GM23338 (cell line): ENCODE results near the gene BEND7. TPM values are rescaled to one million over a fixed set of nuclear protein-coding genes. Genes with fewer than 3 reads are reported as not detected.
A peak's percentile ranks its signal among the peaks of the same experiment; 100 is the strongest.

Source experiments
- ATAC-seq: fragments of 200-7000 bp; cut with Tn5 transposase; 3 replicates; pipeline ENCODE4 v1.9.1; 2020
- DNase-seq: peaks from one replicate; pipeline ENCODE4 v3.0.0-alpha.2; 2015; ENCODE audit warnings: low spot score
- H2AFZ ChIP-seq: fragments of 200-600 bp; sonication (generic); 2 replicates; pipeline ENCODE4 v1.8.0; 2016; ENCODE audit warnings: antibody characterized with exemption, mild to moderate bottlenecking, moderate library complexity
- H3F3A ChIP-seq: fragments of 200-600 bp; sonication (generic); replicated peaks from 2 replicates; pipeline ENCODE4 v1.8.0; 2017; ENCODE audit warnings: antibody characterized with exemption, mixed run types, low read depth
- H3K27ac ChIP-seq: fragments of 200-600 bp; sonication (generic); 2 replicates; pipeline ENCODE4 v1.6.1; 2016; ENCODE audit warnings: low read depth
- H3K27me3 ChIP-seq: fragments of 200-600 bp; sonication (generic); 2 replicates; pipeline ENCODE4 v1.8.0; 2016; ENCODE audit warnings: mild to moderate bottlenecking, mixed run types, moderate library complexity; ENCODE audit not compliant: insufficient read depth
- H3K36me3 ChIP-seq: fragments of 200-600 bp; sonication (generic); 2 replicates; pipeline ENCODE4 v1.8.0; 2016; ENCODE audit warnings: mild to moderate bottlenecking; ENCODE audit not compliant: insufficient read depth
- H3K4me1 ChIP-seq: fragments of 200-600 bp; sonication (generic); 2 replicates; pipeline ENCODE4 v1.8.0; 2016; ENCODE audit warnings: mild to moderate bottlenecking, moderate library complexity; ENCODE audit not compliant: insufficient read depth
- H3K4me2 ChIP-seq: fragments of 200-600 bp; sonication (generic); 2 replicates; pipeline ENCODE4 v1.7.1; 2017; ENCODE audit warnings: mixed run types
- H3K4me3 ChIP-seq: fragments of 200-600 bp; sonication (generic); 2 replicates; pipeline ENCODE4 v1.6.1; 2016; ENCODE audit warnings: mixed run types
- H3K79me2 ChIP-seq: fragments of 200-600 bp; sonication (generic); replicated peaks from 2 replicates; pipeline ENCODE4 v1.8.0; 2017; ENCODE audit warnings: mild to moderate bottlenecking; ENCODE audit not compliant: insufficient read depth
- H3K9me2 ChIP-seq: fragments of 200-600 bp; sonication (generic); 2 replicates; pipeline ENCODE4 v1.8.0; 2017; ENCODE audit not compliant: insufficient read depth
- H4K20me1 ChIP-seq: fragments of 200-600 bp; sonication (generic); replicated peaks from 2 replicates; pipeline ENCODE4 v1.8.0; 2017; ENCODE audit warnings: mild to moderate bottlenecking; ENCODE audit not compliant: insufficient read depth
- H3K27ac Mint-ChIP-seq: 2 replicates; pipeline ENCODE4 v1.8.0; 2020; ENCODE audit warnings: inconsistent platforms, mild to moderate bottlenecking, moderate library complexity, mixed read lengths
- H3K27me3 Mint-ChIP-seq: 3 replicates; pipeline ENCODE4 v1.8.0; 2022; ENCODE audit warnings: low read depth, mild to moderate bottlenecking, moderate library complexity, mixed read lengths, inconsistent platforms; ENCODE audit not compliant: insufficient read depth, poor library complexity
- H3K36me3 Mint-ChIP-seq: 3 replicates; pipeline ENCODE4 v1.8.0; 2021; ENCODE audit warnings: low read depth, mild to moderate bottlenecking, inconsistent platforms, moderate library complexity, mixed read lengths
- H3K4me1 Mint-ChIP-seq: 3 replicates; pipeline ENCODE4 v1.8.0; 2020; ENCODE audit warnings: mild to moderate bottlenecking, inconsistent platforms, mixed read lengths
- H3K4me3 Mint-ChIP-seq: 3 replicates; pipeline ENCODE4 v1.8.0; 2021; ENCODE audit warnings: moderate library complexity, mild to moderate bottlenecking, inconsistent platforms, mixed read lengths
- H3K9me3 Mint-ChIP-seq: 3 replicates; pipeline ENCODE4 v1.8.0; 2020; ENCODE audit warnings: moderate library complexity, mild to moderate bottlenecking, inconsistent platforms, mixed read lengths
- CREB1 ChIP-seq: fragments of 250-450 bp; sonication (Bioruptor Pico); IDR thresholded peaks from 2 replicates; pipeline ENCODE4 v1.5.0; 2020; ENCODE audit warnings: low read depth, mild to moderate bottlenecking, moderate library complexity
- JUNB ChIP-seq: IDR thresholded peaks from one replicate; pipeline ENCODE4 v1.6.1; 2016; ENCODE audit warnings: antibody characterized with exemption; ENCODE audit not compliant: unreplicated experiment
- NANOG ChIP-seq: IDR thresholded peaks from 2 replicates; pipeline ENCODE4 v1.6.1; 2016; ENCODE audit warnings: antibody characterized with exemption, borderline replicate concordance
- ZNF114 ChIP-seq: fragments of 250-450 bp; sonication (Bioruptor Pico); IDR thresholded peaks from 2 replicates; pipeline ENCODE4 v1.5.0; 2020; ENCODE audit warnings: mild to moderate bottlenecking, moderate library complexity
- ZNF331 ChIP-seq: fragments of 250-450 bp; sonication (Bioruptor Pico); IDR thresholded peaks from 2 replicates; pipeline ENCODE4 v1.5.0; 2020; ENCODE audit warnings: low read depth, mild to moderate bottlenecking, moderate library complexity
- polyA plus RNA-seq: library from polyadenylated mRNA; unstranded; fragments of >200 nt; fragmentation: Nextera tagmentation; extraction: Ambion mirVana; gene quantifications from 2 replicates; pipeline ENCODE4 v1.2.1, GENCODE V29; 2016
- total RNA-seq: library from RNA; depleted of rRNA; stranded (reverse); fragments of >200 nt; shearing (Covaris generic); gene quantifications from 2 replicates; pipeline ENCODE4 v1.2.3, GENCODE V29; 2014
- TF ChIP-seq, protein P1 (sequence below): IDR thresholded peaks from one replicate; pipeline ENCODE4 v1.6.1; 2018; ENCODE audit warnings: antibody characterized with exemption; ENCODE audit not compliant: unreplicated experiment
- TF ChIP-seq, protein P2 (sequence below), 2 experiments: fragments of 200-600 bp in 1 of 2; sonication (generic) in 1 of 2; conservative IDR thresholded peaks; 2 replicates each; pipeline versions ENCODE4 v1.5.1 to v1.6.1; 2016 to 2017; ENCODE audit warnings: antibody characterized with exemption in 2 of 2, low read depth in 2 of 2, mild to moderate bottlenecking in 2 of 2, moderate library complexity in 1 of 2
- TF ChIP-seq, protein P3 (sequence below): fragments of 250-450 bp; sonication (Bioruptor Pico); IDR thresholded peaks from 2 replicates; pipeline ENCODE4 v1.5.0; 2020; ENCODE audit warnings: mild to moderate bottlenecking, moderate library complexity

BEND7 gene
- total and polyA plus RNA-seq, 2 experiments from 2014 or later = 3.1 to 9.6 TPM

DNA sequence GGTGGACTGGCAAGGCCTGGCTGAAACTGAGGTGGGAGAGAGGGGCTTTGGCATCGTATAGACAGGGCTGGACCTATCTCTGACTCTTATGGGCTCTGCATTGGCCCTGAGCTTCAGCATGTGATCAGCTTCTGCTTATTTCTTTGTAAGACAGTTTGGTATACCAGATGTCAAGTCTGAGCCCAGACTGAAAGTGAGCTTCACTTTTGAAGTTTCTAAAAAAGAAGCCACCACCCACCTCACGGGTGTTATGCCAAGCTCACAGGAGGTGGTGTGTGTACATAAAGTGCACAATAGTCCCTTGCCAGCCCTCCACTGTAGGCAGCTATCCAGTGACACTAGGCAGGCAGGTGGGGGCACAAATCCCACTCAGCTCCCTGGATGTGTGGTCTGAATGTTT is 112.1 kb downstream of the BEND7 start (continued):
- TF ChIP-seq, protein P1, sequence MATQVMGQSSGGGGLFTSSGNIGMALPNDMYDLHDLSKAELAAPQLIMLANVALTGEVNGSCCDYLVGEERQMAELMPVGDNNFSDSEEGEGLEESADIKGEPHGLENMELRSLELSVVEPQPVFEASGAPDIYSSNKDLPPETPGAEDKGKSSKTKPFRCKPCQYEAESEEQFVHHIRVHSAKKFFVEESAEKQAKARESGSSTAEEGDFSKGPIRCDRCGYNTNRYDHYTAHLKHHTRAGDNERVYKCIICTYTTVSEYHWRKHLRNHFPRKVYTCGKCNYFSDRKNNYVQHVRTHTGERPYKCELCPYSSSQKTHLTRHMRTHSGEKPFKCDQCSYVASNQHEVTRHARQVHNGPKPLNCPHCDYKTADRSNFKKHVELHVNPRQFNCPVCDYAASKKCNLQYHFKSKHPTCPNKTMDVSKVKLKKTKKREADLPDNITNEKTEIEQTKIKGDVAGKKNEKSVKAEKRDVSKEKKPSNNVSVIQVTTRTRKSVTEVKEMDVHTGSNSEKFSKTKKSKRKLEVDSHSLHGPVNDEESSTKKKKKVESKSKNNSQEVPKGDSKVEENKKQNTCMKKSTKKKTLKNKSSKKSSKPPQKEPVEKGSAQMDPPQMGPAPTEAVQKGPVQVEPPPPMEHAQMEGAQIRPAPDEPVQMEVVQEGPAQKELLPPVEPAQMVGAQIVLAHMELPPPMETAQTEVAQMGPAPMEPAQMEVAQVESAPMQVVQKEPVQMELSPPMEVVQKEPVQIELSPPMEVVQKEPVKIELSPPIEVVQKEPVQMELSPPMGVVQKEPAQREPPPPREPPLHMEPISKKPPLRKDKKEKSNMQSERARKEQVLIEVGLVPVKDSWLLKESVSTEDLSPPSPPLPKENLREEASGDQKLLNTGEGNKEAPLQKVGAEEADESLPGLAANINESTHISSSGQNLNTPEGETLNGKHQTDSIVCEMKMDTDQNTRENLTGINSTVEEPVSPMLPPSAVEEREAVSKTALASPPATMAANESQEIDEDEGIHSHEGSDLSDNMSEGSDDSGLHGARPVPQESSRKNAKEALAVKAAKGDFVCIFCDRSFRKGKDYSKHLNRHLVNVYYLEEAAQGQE = no peak
- TF ChIP-seq CREB1 (CRISPR knock-in tag) = no peak

DNA sequence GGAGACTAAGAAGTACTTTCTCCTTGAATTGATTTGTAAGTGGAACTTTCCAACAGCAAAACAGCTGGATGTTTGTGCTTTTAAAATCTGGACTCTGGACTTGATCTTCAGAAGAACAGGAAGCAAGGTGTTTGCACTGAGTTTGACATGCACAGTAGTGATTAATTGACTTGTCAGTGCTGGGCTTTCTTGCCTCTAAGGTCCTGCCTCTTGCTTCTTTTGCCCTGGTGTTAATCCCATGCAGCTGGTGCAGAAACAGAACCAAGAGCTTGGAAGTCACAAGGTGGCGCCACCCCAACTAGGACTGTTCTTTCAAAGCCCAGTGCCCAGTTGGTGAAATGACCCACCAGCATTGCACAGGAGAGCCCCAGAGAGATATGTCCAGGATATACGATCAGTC is 114.0 kb downstream of the BEND7 start:
- TF ChIP-seq CREB1 (CRISPR knock-in tag) (no peak), JUNB (no peak), ZNF331 (CRISPR knock-in tag) (no peak), NANOG (no peak), ZNF114 (CRISPR knock-in tag) (no peak)
- TF ChIP-seq, protein P2, sequence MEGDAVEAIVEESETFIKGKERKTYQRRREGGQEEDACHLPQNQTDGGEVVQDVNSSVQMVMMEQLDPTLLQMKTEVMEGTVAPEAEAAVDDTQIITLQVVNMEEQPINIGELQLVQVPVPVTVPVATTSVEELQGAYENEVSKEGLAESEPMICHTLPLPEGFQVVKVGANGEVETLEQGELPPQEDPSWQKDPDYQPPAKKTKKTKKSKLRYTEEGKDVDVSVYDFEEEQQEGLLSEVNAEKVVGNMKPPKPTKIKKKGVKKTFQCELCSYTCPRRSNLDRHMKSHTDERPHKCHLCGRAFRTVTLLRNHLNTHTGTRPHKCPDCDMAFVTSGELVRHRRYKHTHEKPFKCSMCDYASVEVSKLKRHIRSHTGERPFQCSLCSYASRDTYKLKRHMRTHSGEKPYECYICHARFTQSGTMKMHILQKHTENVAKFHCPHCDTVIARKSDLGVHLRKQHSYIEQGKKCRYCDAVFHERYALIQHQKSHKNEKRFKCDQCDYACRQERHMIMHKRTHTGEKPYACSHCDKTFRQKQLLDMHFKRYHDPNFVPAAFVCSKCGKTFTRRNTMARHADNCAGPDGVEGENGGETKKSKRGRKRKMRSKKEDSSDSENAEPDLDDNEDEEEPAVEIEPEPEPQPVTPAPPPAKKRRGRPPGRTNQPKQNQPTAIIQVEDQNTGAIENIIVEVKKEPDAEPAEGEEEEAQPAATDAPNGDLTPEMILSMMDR (conservative IDR thresholded peaks at IDR 0.05; ENCODE audit: low read depth in 2 of 2) = peak; percentile 67 to 90
- TF ChIP-seq, protein P3, sequence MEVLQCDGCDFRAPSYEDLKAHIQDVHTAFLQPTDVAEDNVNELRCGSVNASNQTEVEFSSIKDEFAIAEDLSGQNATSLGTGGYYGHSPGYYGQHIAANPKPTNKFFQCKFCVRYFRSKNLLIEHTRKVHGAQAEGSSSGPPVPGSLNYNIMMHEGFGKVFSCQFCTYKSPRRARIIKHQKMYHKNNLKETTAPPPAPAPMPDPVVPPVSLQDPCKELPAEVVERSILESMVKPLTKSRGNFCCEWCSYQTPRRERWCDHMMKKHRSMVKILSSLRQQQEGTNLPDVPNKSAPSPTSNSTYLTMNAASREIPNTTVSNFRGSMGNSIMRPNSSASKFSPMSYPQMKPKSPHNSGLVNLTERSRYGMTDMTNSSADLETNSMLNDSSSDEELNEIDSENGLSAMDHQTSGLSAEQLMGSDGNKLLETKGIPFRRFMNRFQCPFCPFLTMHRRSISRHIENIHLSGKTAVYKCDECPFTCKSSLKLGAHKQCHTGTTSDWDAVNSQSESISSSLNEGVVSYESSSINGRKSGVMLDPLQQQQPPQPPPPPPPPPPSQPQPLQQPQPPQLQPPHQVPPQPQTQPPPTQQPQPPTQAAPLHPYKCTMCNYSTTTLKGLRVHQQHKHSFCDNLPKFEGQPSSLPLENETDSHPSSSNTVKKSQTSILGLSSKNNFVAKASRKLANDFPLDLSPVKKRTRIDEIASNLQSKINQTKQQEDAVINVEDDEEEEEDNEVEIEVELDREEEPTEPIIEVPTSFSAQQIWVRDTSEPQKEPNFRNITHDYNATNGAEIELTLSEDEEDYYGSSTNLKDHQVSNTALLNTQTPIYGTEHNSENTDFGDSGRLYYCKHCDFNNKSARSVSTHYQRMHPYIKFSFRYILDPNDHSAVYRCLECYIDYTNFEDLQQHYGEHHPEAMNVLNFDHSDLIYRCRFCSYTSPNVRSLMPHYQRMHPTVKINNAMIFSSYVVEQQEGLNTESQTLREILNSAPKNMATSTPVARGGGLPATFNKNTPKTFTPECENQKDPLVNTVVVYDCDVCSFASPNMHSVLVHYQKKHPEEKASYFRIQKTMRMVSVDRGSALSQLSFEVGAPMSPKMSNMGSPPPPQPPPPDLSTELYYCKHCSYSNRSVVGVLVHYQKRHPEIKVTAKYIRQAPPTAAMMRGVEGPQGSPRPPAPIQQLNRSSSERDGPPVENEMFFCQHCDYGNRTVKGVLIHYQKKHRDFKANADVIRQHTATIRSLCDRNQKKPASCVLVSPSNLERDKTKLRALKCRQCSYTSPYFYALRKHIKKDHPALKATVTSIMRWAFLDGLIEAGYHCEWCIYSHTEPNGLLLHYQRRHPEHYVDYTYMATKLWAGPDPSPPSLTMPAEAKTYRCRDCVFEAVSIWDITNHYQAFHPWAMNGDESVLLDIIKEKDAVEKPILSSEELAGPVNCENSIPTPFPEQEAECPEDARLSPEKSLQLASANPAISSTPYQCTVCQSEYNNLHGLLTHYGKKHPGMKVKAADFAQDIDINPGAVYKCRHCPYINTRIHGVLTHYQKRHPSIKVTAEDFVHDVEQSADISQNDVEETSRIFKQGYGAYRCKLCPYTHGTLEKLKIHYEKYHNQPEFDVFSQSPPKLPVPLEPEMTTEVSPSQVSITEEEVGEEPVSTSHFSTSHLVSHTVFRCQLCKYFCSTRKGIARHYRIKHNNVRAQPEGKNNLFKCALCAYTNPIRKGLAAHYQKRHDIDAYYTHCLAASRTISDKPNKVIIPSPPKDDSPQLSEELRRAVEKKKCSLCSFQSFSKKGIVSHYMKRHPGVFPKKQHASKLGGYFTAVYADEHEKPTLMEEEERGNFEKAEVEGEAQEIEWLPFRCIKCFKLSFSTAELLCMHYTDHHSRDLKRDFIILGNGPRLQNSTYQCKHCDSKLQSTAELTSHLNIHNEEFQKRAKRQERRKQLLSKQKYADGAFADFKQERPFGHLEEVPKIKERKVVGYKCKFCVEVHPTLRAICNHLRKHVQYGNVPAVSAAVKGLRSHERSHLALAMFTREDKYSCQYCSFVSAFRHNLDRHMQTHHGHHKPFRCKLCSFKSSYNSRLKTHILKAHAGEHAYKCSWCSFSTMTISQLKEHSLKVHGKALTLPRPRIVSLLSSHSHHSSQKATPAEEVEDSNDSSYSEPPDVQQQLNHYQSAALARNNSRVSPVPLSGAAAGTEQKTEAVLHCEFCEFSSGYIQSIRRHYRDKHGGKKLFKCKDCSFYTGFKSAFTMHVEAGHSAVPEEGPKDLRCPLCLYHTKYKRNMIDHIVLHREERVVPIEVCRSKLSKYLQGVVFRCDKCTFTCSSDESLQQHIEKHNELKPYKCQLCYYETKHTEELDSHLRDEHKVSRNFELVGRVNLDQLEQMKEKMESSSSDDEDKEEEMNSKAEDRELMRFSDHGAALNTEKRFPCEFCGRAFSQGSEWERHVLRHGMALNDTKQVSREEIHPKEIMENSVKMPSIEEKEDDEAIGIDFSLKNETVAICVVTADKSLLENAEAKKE = no peak
- TF ChIP-seq, protein P1 = no peak
- Mint-ChIP-seq H3K4me3 (no peak overlapping the region), H3K27me3 (peaks cover 7% of the 10 kb centered on the region), H3K9me3 (peaks cover 16% of the 10 kb centered on the region), H3K4me1 (no peaks in the 10 kb centered on the region; the same call in 2 of the 3 replicates), H3K36me3 (peaks cover 3% of the 10 kb centered on the region; the same call in 2 of the 3 replicates), H3K27ac (no peak overlapping the region)
- DNase-seq (peak; percentile 77), ATAC-seq (peak; percentile 91)
- no peaks in the 10 kb centered on the region for H3K79me2 ChIP-seq
- no peak overlapping the region for H3K4me3 ChIP-seq
- H2AFZ ChIP-seq = no peak overlapping the region
- no peaks in the 10 kb centered on the region for H4K20me1 ChIP-seq
- H3K36me3 ChIP-seq = no peaks in the 10 kb centered on the region
- H3K27ac ChIP-seq = no peak overlapping the region
- no peaks in the 10 kb centered on the region; the same call in 1 of the 2 replicates for H3K9me2 ChIP-seq
- H3K27me3 ChIP-seq = no peaks in the 10 kb centered on the region
- H3K4me1 ChIP-seq = no peaks in the 10 kb centered on the region
- H3K4me2 ChIP-seq = no peak overlapping the region
- H3F3A ChIP-seq = peaks cover 2% of the 10 kb centered on the region; the same call in 1 of the 2 replicates
